Type B pancreatic cell (in vitro differentiated cells): ENCODE data around the gene GMDS. TPM values are rescaled to one million over a fixed set of nuclear protein-coding genes. Genes with fewer than 3 reads are reported as not detected.
"Not testable (repeated sequence)": the region's sequence is repeated elsewhere in the genome, so short reads cannot be mapped to it uniquely, and the experiment has no call there.

Experiments used
- DNase-seq: peaks from one replicate; pipeline ENCODE4 v3.0.0; 2021; ENCODE audit warnings: mixed read lengths; ENCODE audit not compliant: unreplicated experiment; ENCODE audit errors: extremely low spot score
- H3K27ac Mint-ChIP-seq: 2 replicates; pipeline ENCODE4 v1.8.0; 2021; ENCODE audit warnings: mild to moderate bottlenecking, mixed read lengths
- H3K27me3 Mint-ChIP-seq: 2 replicates; pipeline ENCODE4 v1.8.0; 2021; ENCODE audit warnings: mixed read lengths
- H3K36me3 Mint-ChIP-seq: 2 replicates; pipeline ENCODE4 v1.8.0; 2021; ENCODE audit warnings: mixed read lengths
- H3K4me1 Mint-ChIP-seq: one replicate; pipeline ENCODE4 v1.8.0; 2021; ENCODE audit warnings: mixed read lengths; ENCODE audit not compliant: unreplicated experiment
- H3K4me3 Mint-ChIP-seq: 2 replicates; pipeline ENCODE4 v1.8.0; 2021; ENCODE audit warnings: mild to moderate bottlenecking, mixed read lengths
- H3K9me3 Mint-ChIP-seq: 2 replicates; pipeline ENCODE4 v1.8.0; 2021; ENCODE audit warnings: mixed read lengths
- CTCF ChIP-seq: fragments of 200-600 bp; sonication (generic); conservative IDR thresholded peaks from 2 replicates; pipeline ENCODE4 v1.5.0; 2021; ENCODE audit warnings: antibody characterized with exemption, mild to moderate bottlenecking
- total RNA-seq: library from RNA; stranded (reverse); gene quantifications from 2 replicates; pipeline ENCODE4 v1.2.1, GENCODE V29; 2021; ENCODE audit warnings: low replicate concordance

The GMDS gene
- total RNA-seq, 1 donor from 2014 or later: 41.3 TPM

DNA sequence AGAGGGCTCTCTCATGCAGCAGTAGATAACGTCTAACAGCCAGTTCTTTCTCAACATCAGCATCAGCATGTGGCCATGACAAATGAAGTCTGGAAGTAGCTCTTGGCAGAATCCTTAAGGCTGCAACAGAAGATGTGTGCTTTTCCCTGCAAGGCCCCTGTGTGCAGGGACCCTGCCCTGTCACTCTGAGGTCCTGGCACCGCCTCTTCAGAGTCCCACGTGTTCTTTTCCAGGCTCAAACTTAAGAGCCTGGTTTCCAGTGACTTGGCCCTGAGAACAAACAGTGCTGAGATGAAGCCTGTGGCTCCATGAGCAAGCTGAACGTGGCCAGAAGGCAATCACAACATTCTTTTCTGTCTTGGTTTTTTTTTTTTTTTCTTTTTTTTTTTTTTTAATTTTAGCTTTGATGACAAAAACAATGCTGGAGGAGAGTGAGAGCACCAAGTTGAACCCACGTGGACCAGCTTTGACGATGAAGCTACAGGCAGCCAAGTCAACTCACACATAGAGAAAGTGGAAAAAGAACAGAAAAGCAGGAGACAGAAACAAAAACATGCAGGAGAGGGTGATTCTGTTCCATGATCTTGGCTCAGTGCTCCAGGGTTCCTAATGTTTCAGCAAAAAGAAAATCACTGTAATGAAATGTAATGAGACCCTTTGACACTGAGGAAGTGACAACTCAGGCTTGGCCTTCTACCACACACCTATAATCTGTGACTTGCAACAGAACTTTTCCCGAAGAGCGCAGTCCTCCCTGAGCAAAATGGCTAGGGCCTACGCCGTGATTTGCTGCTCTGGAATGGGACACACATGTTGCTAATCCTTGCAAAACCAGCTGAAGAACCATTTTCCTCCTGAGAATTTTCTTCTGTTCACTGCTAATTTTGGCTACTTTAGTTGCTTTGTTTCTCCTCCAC, 549.6 kb downstream of the GMDS start:
- Mint-ChIP-seq H3K4me3 (no peak overlapping the region), H3K27me3 (no peaks in the 10 kb centered on the region), H3K27ac (no peak overlapping the region), H3K4me1 (peaks cover 19% of the 10 kb centered on the region), H3K9me3 (peaks cover 5% of the 10 kb centered on the region), H3K36me3 (peaks cover 17% of the 10 kb centered on the region)
- DNase-seq: no peak
- TF ChIP-seq CTCF: no peak

DNA sequence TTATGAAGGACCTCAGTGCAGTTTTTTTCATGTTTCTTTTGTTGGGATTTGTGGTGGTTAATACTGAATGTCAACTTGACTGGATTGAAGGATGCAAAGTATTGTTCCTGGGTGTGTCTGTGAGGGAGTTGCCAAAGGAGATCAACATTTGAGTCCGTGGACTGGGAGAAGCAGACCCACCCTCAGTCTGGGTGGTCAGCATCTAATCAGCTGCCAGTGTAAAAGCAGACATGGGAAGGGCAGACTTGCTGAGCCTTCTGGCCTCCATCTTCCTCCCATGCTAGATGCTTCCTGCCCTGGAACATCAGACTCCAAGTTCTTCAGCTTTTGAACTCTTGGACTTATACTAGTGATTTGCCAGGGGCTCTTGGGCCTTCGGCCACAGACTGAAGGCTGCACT, 553.6 kb downstream of the GMDS start:
- H3K4me3 Mint-ChIP-seq, DNase-seq, H3K27me3 Mint-ChIP-seq, H3K9me3 Mint-ChIP-seq, H3K27ac Mint-ChIP-seq: not testable (repeated sequence)
- Mint-ChIP-seq H3K36me3 (peaks cover 26% of the 10 kb centered on the region), H3K4me1 (peaks cover 17% of the 10 kb centered on the region)

DNA sequence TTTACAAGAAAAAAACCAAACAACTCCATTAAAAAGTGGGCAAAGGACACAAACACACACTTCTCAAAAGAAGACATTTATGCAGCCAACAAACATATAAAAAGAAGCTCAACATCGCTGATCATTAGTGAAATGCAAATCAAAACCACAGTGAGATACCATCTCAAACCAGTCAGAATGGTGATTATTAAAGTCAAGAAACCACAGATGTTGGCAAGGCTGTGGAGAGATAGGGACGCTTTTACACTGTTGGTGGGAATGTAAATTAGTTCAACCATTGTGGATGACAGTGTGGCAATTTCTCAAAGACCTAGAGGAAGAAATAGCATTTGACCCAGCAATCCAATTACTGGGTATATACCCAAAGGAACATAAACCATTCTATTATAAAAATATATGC, 554.7 kb downstream of the GMDS start:
- peaks cover 24% of the 10 kb centered on the region for H3K4me1 Mint-ChIP-seq
- not testable (repeated sequence) for H3K27ac Mint-ChIP-seq, DNase-seq, H3K27me3 Mint-ChIP-seq, H3K9me3 Mint-ChIP-seq, H3K4me3 Mint-ChIP-seq
- H3K36me3 Mint-ChIP-seq: peaks cover 22% of the 10 kb centered on the region

GRCh38 chr6:1689141-1689540, 556.3 kb downstream of the GMDS start:
- no peaks in the 10 kb centered on the region for H3K27me3 Mint-ChIP-seq
- peak overlapping the region; percentile 2 for H3K4me3 Mint-ChIP-seq
- H3K4me1 Mint-ChIP-seq: peaks cover 24% of the 10 kb centered on the region
- H3K36me3 Mint-ChIP-seq: peaks cover 22% of the 10 kb centered on the region
- peak overlapping the region; percentile 55 for H3K27ac Mint-ChIP-seq
- DNase-seq: no peak
- no peaks in the 10 kb centered on the region for H3K9me3 Mint-ChIP-seq
- no peak for TF ChIP-seq CTCF

DNA sequence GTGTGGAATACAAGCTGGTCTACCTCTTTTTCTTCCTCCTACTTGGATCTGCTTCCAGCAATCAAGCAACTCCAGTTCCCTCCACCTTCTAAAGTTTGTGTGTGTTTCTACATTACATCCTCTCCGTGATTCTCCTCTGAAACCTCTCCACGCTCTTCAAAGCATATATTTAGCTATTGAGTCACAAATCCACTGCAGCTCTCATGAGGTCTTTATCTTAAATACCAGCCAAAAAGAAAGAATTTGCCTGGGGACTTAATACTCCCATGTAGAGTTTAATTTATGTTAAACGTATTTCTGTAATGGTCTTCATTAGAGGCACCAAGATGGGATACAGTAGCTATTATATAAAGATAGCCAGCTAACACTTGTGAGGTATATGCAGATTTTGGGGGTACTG, 557.0 kb downstream of the GMDS start:
- H3K27ac Mint-ChIP-seq: no peak overlapping the region
- no peak for TF ChIP-seq CTCF
- H3K4me1 Mint-ChIP-seq: peaks cover 25% of the 10 kb centered on the region
- H3K36me3 Mint-ChIP-seq: peaks cover 21% of the 10 kb centered on the region
- no peaks in the 10 kb centered on the region for H3K9me3 Mint-ChIP-seq
- DNase-seq: no peak
- H3K4me3 Mint-ChIP-seq: no peak overlapping the region
- H3K27me3 Mint-ChIP-seq: no peaks in the 10 kb centered on the region

DNA sequence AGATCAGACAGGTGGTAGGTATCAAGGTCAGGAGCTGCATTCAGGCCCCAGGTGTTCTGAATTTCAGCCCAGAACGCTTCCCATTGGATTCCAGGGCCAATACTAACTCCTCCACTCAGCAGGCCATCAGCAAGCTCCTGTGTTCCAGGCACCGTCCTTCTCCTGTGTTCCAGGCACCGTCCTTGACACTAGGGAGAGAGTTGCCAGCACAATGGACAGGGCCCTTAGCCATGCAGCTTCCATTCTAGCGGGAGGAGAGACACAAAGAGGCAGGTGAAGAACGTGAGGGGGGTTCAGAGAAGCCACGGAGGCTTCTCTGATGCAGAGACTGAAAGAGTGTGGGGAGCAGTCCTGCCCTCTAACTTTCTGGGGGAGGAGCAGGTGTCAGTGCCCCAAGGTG, 558.0 kb downstream of the GMDS start:
- H3K4me3 Mint-ChIP-seq: no peak overlapping the region
- TF ChIP-seq CTCF: no peak
- H3K27ac Mint-ChIP-seq: peak overlapping the region; percentile 34
- no peaks in the 10 kb centered on the region for H3K9me3 Mint-ChIP-seq
- DNase-seq: no peak
- no peaks in the 10 kb centered on the region for H3K27me3 Mint-ChIP-seq
- H3K36me3 Mint-ChIP-seq: peaks cover 12% of the 10 kb centered on the region
- peaks cover 25% of the 10 kb centered on the region for H3K4me1 Mint-ChIP-seq
